Measurements from ENCODE around the gene SNRK. TPM values are rescaled to one million over a fixed set of nuclear protein-coding genes. Genes with fewer than 3 reads are reported as not detected.

SNRK gene
- total and polyA plus RNA-seq, 2 donors (not counting 3 experiments of a cell fraction or from before 2014, with no cell fraction given) = 43.3 to 99.9 TPM

- no peaks in the 10 kb centered on the region for H3K79me2 ChIP-seq (ENCODE audit: control insufficient read depth, insufficient read depth, low read length)
- H3K27me3 ChIP-seq (ENCODE audit: control insufficient read depth in 2 of 2, insufficient read depth in 2 of 2, low read length in 2 of 2) = no peaks in the 10 kb centered on the region
- dilution Hi-C loops (cut with MboI; ENCODE audit: extremely low pct_ligation_motif_present, low sequenced_read_pairs) (no loop called here), intact Hi-C loops (cut with micrococcal nuclease) (no loop called here)
- H3K9me3 ChIP-seq (replicated peaks; ENCODE audit: control insufficient read depth, insufficient read depth, low read length) = no peaks in the 10 kb centered on the region
- no peaks in the 10 kb centered on the region for H3K4me1 ChIP-seq (ENCODE audit: control insufficient read depth, extremely low read depth, insufficient read depth, low read length)
- H3K9ac ChIP-seq (replicated peaks; ENCODE audit: extremely low read depth, insufficient read depth, low read length) = no peak overlapping the region
- TSS peak; percentile 22 for BruUV-seq (replicated peaks)
- ChIA-PET CTCF (interaction anchor here (1.3 kb wide), 1 partner anchor 112 kb away, joined by 3 read pairs; no protein-coding TSS in a partner anchor), POLR2A (no interaction called here)
- TF ChIP-seq GATA2 (IDR thresholded peaks at IDR 0.05; ENCODE audit: insufficient read depth, insufficient read length, low read depth, low read length) = no peak
- TF ChIP-seq MYC (IDR thresholded peaks at IDR 0.05; ENCODE audit: low read depth, low read length) = no peak
- TF ChIP-seq MAX (IDR thresholded peaks at IDR 0.05; ENCODE audit: insufficient read depth, insufficient read length) = no peak
- no peak for TF ChIP-seq EZH2 (IDR thresholded peaks at IDR 0.05; ENCODE audit: borderline replicate concordance, low read depth, low read length, severe bottlenecking)
- no peak for TF ChIP-seq POLR2AphosphoS5 (IDR thresholded peaks at IDR 0.05; ENCODE audit: insufficient read depth, low read depth, low read length)
- TF ChIP-seq CTCF (IDR thresholded peaks at IDR 0.05; ENCODE audit: extremely low read depth in 1 of 2, insufficient read depth in 1 of 2, low read depth in 1 of 2, low read length in 2 of 2) = no peak
- no peak for TF ChIP-seq FOS (IDR thresholded peaks at IDR 0.05; ENCODE audit: borderline replicate concordance, insufficient read depth, low read length)
- TF ChIP-seq POLR2A (IDR thresholded peaks at IDR 0.05; ENCODE audit: low read depth, low read length) = no peak
- TF ChIP-seq JUN (IDR thresholded peaks at IDR 0.05; ENCODE audit: borderline replicate concordance, insufficient read depth, insufficient read length, low read depth) = no peak
- H3K4me2 ChIP-seq (ENCODE audit: insufficient read depth, low read length) = no peak overlapping the region
- H4K20me1 ChIP-seq (replicated peaks; ENCODE audit: control insufficient read depth, extremely low read depth, insufficient read depth, low read length) = no peaks in the 10 kb centered on the region
- DNase-seq (ENCODE audit: low read depth, low spot score) (no peak), FAIRE-seq (no peak)
- H3K27ac ChIP-seq (ENCODE audit: insufficient read depth, low read depth, low read length) = no peak overlapping the region
- peaks cover 0 to 4% of the 10 kb centered on the region in 2 experiments for H3K36me3 ChIP-seq (ENCODE audit: control insufficient read depth in 2 of 2, extremely low read depth in 1 of 2, insufficient read depth in 2 of 2, low read length in 2 of 2)
- no peaks in the 10 kb centered on the region for H3K9me1 ChIP-seq (replicated peaks; ENCODE audit: control insufficient read depth, extremely low read depth, insufficient read depth, low read length)
- H2AFZ ChIP-seq (ENCODE audit: low read depth, low read length) = no peak overlapping the region
- no peak overlapping the region for H3K4me3 ChIP-seq (replicated peaks in 1 of 3; ENCODE audit: insufficient read depth in 1 of 3, low read depth in 1 of 3, low read length in 3 of 3)
Measured at GRCh38 chr3:43366481-43366880, 80.1 kb downstream of the SNRK start.

Data from endothelial cell of umbilical vein (primary cell).